Gastrocnemius medialis (tissue), 4 donors: ENCODE results near the gene SAC3D1.

Source experiments
- CTCF ChIP-seq, 5 experiments: fragments of 450-650 bp in 3 of 5; fragments of 200-600 bp in 2 of 5; sonication (generic) in 2 of 5; IDR thresholded peaks in 4 of 5; conservative IDR thresholded peaks in 1 of 5; 1 replicate in 4 of 5; 2 replicates in 1 of 5; pipeline ENCODE4 v1.5.1; 2016 to 2019; ENCODE audit warnings: antibody characterized with exemption in 5 of 5, mild to moderate bottlenecking in 3 of 5, moderate library complexity in 3 of 5
- POLR2A ChIP-seq, 2 donors: fragments of 450-650 bp; IDR thresholded peaks; one replicate each; pipeline ENCODE4 v1.6.1; 2017; ENCODE audit warnings: antibody characterized with exemption in 2 of 2, mild to moderate bottlenecking in 2 of 2, moderate library complexity in 2 of 2

GRCh38 chr11:65027213-65028067 is 13.6 kb upstream of the SAC3D1 start, which contains the start of gene SNX15:
- TF ChIP-seq POLR2A (IDR thresholded peaks at IDR 0.05): peak; percentile 71 to 82
- peak in 4 of 5 experiments; percentile 77 to 88 (median 83) for TF ChIP-seq CTCF (IDR thresholded peaks at IDR 0.05 in 4 of 5, conservative IDR thresholded peaks at IDR 0.05 in 1 of 5)
